ENCODE measurements around the gene ULK4. TPM values are rescaled to one million over a fixed set of nuclear protein-coding genes. Genes with fewer than 3 reads are reported as not detected.

Gene ULK4
- total and polyA plus RNA-seq, 2 of the 8 experiments (the other 6 are each of a cell fraction or from before 2014, with no cell fraction given), result 3.0 to 10.8 TPM

DNA sequence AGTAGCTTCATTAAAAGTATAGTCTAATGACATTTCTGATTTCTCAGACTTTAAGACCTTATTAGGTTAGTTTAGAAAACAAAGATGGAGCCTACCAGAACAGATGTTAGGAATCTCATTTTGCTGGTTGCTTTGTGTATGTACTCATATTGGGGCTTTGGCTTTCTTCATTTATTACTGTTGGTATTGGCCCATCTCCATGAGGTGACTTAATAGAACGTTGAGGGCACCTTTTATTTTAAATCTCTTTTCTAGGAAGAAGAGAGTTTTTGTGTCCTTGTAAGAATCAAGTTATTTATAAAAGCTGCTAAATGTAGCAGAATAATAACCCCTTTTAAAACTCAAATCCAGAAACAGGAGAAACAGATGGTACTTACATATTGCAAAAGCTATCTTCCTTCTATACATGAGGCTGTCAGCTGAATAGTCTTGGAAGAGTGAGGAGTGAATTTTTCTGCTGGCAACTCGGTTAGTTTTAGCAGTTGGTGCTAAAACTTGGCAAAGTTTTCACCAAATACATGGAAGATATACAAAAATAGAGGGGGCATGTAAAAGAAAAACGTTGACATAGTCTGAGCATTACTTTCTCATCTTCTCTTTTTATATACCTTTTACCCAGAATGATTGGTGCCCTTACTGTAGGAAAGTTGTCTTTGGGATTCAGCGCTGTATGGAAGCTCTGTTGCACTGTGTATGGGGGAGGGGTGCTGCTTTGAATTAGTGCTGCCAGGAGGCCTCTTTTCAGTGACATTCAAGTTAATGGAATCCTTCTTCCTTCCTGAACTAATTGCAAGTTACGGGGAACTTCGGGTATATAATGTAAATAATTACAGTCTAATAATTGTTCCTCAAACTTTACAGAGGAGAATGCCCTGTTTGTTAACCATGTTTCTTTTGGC, 726.8 kb downstream of the ULK4 start:
- 77% methylated on average over 6 of the region's 6 CpGs; no CpG with 5 or more reads in 1 of the 2 experiments for WGBS, 2 experiments (ENCODE audit: extremely low coverage in 1 of 2, insufficient coverage in 1 of 2, insufficient read length in 1 of 2, insufficient replicate concordance in 2 of 2, low coverage in 1 of 2, low lambda C conversion rate in 2 of 2, missing lambda C conversion rate in 1 of 2)
- no peak overlapping the region for H2BK5ac ChIP-seq (ENCODE audit: low read depth, low read length)
- TF ChIP-seq SRF (IDR thresholded peaks at IDR 0.05; ENCODE audit: low read depth, low read length) (no peak), EZH2 (IDR thresholded peaks at IDR 0.05; ENCODE audit: low read depth, low read length, severe bottlenecking) (no peak), SIRT6 (IDR thresholded peaks at IDR 0.05; ENCODE audit: low read length) (no peak), SP2 (IDR thresholded peaks at IDR 0.05; ENCODE audit: low read length) (no peak), FOSL1 (IDR thresholded peaks at IDR 0.05; ENCODE audit: insufficient read depth, low read depth, low read length) (no peak), KDM4A (IDR thresholded peaks at IDR 0.05; ENCODE audit: low read depth, low read length, severe bottlenecking) (no peak), CHD1 (IDR thresholded peaks at IDR 0.05; ENCODE audit: low read depth, low read length) (no peak), TEAD4 (IDR thresholded peaks at IDR 0.05; ENCODE audit: low read depth, low read length) (no peak), SP4 (IDR thresholded peaks at IDR 0.05; ENCODE audit: low read length) (no peak), KDM1A (IDR thresholded peaks at IDR 0.05; ENCODE audit: borderline replicate concordance, low read length) (no peak), CHD2 (IDR thresholded peaks at IDR 0.05; ENCODE audit: low read length) (no peak)

More for the DNA sequence above, 726.8 kb downstream of the ULK4 start:
- Histone ChIP-seq H4K91ac (replicated peaks; ENCODE audit: insufficient read length, low read length) (no peak overlapping the region), H2BK15ac (ENCODE audit: low read length) (no peak overlapping the region), H3K4me1 (replicated peaks in 1 of 4; ENCODE audit: control insufficient read depth in 3 of 4, insufficient read depth in 4 of 4, low read length in 3 of 4) (peaks cover 0 to 11% (median 5%) of the 10 kb centered on the region in 4 experiments; a peak in 4 of 7 replicates), H3K9ac (replicated peaks in 1 of 4; ENCODE audit: extremely low read depth in 1 of 4, low read depth in 3 of 4, low read length in 3 of 4) (no peak overlapping the region), H3K18ac (ENCODE audit: extremely low read depth, low read length) (no peak overlapping the region; the same call in 1 of the 2 replicates), H3K9me3 (ENCODE audit: insufficient read depth in 2 of 2, low read depth in 1 of 2, low read length in 1 of 2) (no peaks in the 10 kb centered on the region), H3K4me3 (ENCODE audit: extremely low read depth in 1 of 4, insufficient read depth in 2 of 4, low read depth in 3 of 4, low read length in 4 of 4) (peak overlapping the region in 1 of 4 experiments; percentile 25; a peak in 1 of 8 replicates), H2AFZ (ENCODE audit: low read length) (no peak overlapping the region), H3K4me2 (ENCODE audit: insufficient read depth in 1 of 2, low read depth in 2 of 2, low read length in 2 of 2) (0 out of 4 replicates have a peak overlapping the region, but pooled peaks of 1 of the 2 experiments have one; percentile 36), H4K8ac (ENCODE audit: extremely low read depth, insufficient read depth, low read length) (no peak overlapping the region), H3K56ac (replicated peaks; ENCODE audit: insufficient read length, low read depth, low read length) (no peak overlapping the region), H3K36me3 (ENCODE audit: control insufficient read depth in 2 of 4, insufficient read depth in 4 of 4, low read length in 3 of 4) (peaks cover 39 to 97% (median 63%) of the 10 kb centered on the region in 4 experiments), H3K14ac (ENCODE audit: insufficient read length) (no peak overlapping the region), H3K4ac (replicated peaks; ENCODE audit: insufficient read length, low read depth, low read length) (no peak overlapping the region), H3K79me1 (ENCODE audit: low read depth, low read length) (0 out of 2 replicates have a peak, but pooled peaks cover 2% of the 10 kb centered on the region), H2AK5ac (ENCODE audit: low read depth, low read length) (no peak overlapping the region), H4K5ac (ENCODE audit: insufficient read length, low read depth, low read length) (no peak overlapping the region), H3K79me2 (ENCODE audit: control insufficient read depth in 1 of 2, insufficient read depth in 2 of 2, low read length in 2 of 2) (peaks cover 0 to 15% of the 10 kb centered on the region in 2 experiments; a peak in 2 of 4 replicates), H2BK120ac (replicated peaks; ENCODE audit: low read depth, low read length) (no peak overlapping the region), H2BK12ac (ENCODE audit: low read depth, low read length) (no peak overlapping the region), H3K23me2 (ENCODE audit: low read depth, low read length) (no peaks in the 10 kb centered on the region), H3K27ac (ENCODE audit: low read depth, low read length) (no peak overlapping the region), H3K23ac (ENCODE audit: insufficient read length) (no peak overlapping the region), H4K20me1 (replicated peaks in 1 of 2; ENCODE audit: control insufficient read depth in 1 of 2, insufficient read depth in 2 of 2, low read length in 2 of 2) (peaks cover 2 to 14% of the 10 kb centered on the region in 2 experiments), H2BK20ac (ENCODE audit: low read length) (no peak overlapping the region), H3K27me3 (replicated peaks in 1 of 4; ENCODE audit: control insufficient read depth in 3 of 4, extremely low read depth in 1 of 4, insufficient read depth in 3 of 4, low read length in 3 of 4) (no peaks in the 10 kb centered on the region)
- no peak for DNase-seq (ENCODE audit: low read depth in 1 of 2, low spot score in 2 of 2)
- ChIA-PET POLR2A (ENCODE audit: partially characterized antibody) (interaction anchor here (1.3 to 1.9 kb wide), 2 partner anchors 36 kb away, joined by 4 to 5 read pairs; partner anchors contain the start of gene CTNNB1), CTCF (ENCODE audit: partially characterized antibody) (interaction anchor here (1.2 to 1.5 kb wide), 3 partner anchors 9 to 13 kb away, joined by 3 to 6 read pairs (median 3); no protein-coding TSS in a partner anchor)
- FAIRE-seq, result no peak

Measured in H1 (cell line).